PC-3 (cell line): ENCODE measurements around the gene STX17. TPM values are rescaled to one million over a fixed set of nuclear protein-coding genes. Genes with fewer than 3 reads are reported as not detected.

ENCODE experiments used
- ATAC-seq: fragments of 200-7000 bp; cut with Tn5 transposase; 2 replicates; pipeline ENCODE4 v1.9.1; 2020; ENCODE audit warnings: mild to moderate bottlenecking, moderate library complexity
- BruUV-seq: library from RNA; stranded (reverse); fragments of 400-500 nt; replicated peaks from 2 replicates; lab custom pipeline; 2021; lab: Mats Ljungman, UMichigan
- CTCF ChIA-PET: fragments of 300-600 bp; sonication (Branson Sonifier 250); formaldehyde crosslinking; loops from one replicate; lab custom pipeline; 2022; ENCODE audit warnings: antibody characterized with exemption; lab: Charles Lee
- POLR2A ChIA-PET: fragments of 300-600 bp; sonication (Branson Sonifier 250); formaldehyde crosslinking; loops from one replicate; lab custom pipeline; 2022; ENCODE audit warnings: antibody characterized with exemption; ENCODE audit not compliant: unreplicated experiment; lab: Charles Lee
- DNase-seq: peaks from one replicate; pipeline ENCODE4 v3.0.0-alpha.2; 2015
- H2AFZ ChIP-seq: fragments of 300-600 bp; sonication (generic); 2 replicates; pipeline ENCODE4 v1.6.0; 2016; ENCODE audit warnings: antibody characterized with exemption, low read length
- H3F3A ChIP-seq: fragments of 300-600 bp; sonication (generic); one replicate; pipeline ENCODE4 v1.6.0; 2017; ENCODE audit warnings: antibody characterized with exemption, low read length, control low read depth, mild to moderate bottlenecking; ENCODE audit not compliant: unreplicated experiment
- H3K27ac ChIP-seq: fragments of 300-600 bp; sonication (generic); 2 replicates; pipeline ENCODE4 v1.5.1; 2016; ENCODE audit warnings: mild to moderate bottlenecking, low read length
- H3K27me3 ChIP-seq: fragments of 300-600 bp; sonication (generic); 2 replicates; pipeline ENCODE4 v1.6.1; 2016; ENCODE audit warnings: low read length, mixed read lengths
- H3K36me3 ChIP-seq: fragments of 300-600 bp; sonication (generic); 2 replicates; pipeline ENCODE4 v1.6.1; 2016; ENCODE audit warnings: low read depth, mixed run types, low read length, mixed read lengths
- H3K4me1 ChIP-seq: fragments of 300-600 bp; sonication (generic); 2 replicates; pipeline ENCODE4 v1.5.1; 2016; ENCODE audit warnings: low read length; ENCODE audit not compliant: insufficient read depth
- H3K4me2 ChIP-seq: fragments of 300-600 bp; sonication (generic); 2 replicates; pipeline ENCODE4 v1.6.0; 2016; ENCODE audit warnings: low read length
- H3K4me3 ChIP-seq: fragments of 300-600 bp; sonication (generic); 2 replicates; pipeline ENCODE4 v1.5.1; 2016; ENCODE audit warnings: mild to moderate bottlenecking, low read length, mixed read lengths
- H3K79me2 ChIP-seq: fragments of 300-600 bp; sonication (generic); 2 replicates; pipeline ENCODE4 v1.6.1; 2017; ENCODE audit warnings: low read length, mixed read lengths
- H3K9ac ChIP-seq: fragments of 300-600 bp; sonication (generic); 2 replicates; pipeline ENCODE4 v1.6.0; 2016; ENCODE audit warnings: mild to moderate bottlenecking, low read length
- H3K9me2 ChIP-seq: fragments of 300-600 bp; sonication (generic); replicated peaks from 2 replicates; pipeline ENCODE4 v1.6.1; 2016; ENCODE audit warnings: mixed run types, low read length, mixed read lengths
- H3K9me3 ChIP-seq: fragments of 300-600 bp; sonication (generic); 2 replicates; pipeline ENCODE4 v1.6.1; 2016; ENCODE audit warnings: low read length, mixed read lengths
- H4K20me1 ChIP-seq: fragments of 300-600 bp; sonication (generic); 2 replicates; pipeline ENCODE4 v1.6.1; 2016; ENCODE audit warnings: low read length, mixed read lengths
- CTCF ChIP-seq: fragments of 300-600 bp; sonication (generic); conservative IDR thresholded peaks from 2 replicates; pipeline ENCODE4 v1.5.1; 2017; ENCODE audit warnings: antibody characterized with exemption, low read depth, mild to moderate bottlenecking, low read length
- EZH2 ChIP-seq: fragments of 300-600 bp; sonication (generic); IDR thresholded peaks from one replicate; pipeline ENCODE4 v1.6.1; 2017; ENCODE audit warnings: antibody characterized with exemption, mild to moderate bottlenecking, low read length; ENCODE audit not compliant: unreplicated experiment
- EZH2phosphoT487 ChIP-seq: fragments of 300-600 bp; sonication (generic); IDR thresholded peaks from 2 replicates; pipeline ENCODE4 v1.6.1; 2018; ENCODE audit warnings: mild to moderate bottlenecking, antibody characterized with exemption, low read length, borderline replicate concordance
- intact Hi-C: fragments of 100-400 bp; cut with micrococcal nuclease; formaldehyde crosslinking; loops from 2 replicates; pipeline ENCODE4 v1.9.0; 2023
- total RNA-seq: library from RNA; depleted of rRNA; stranded (reverse); fragments of >200 nt; gene quantifications from 2 replicates; pipeline ENCODE4 v1.2.3, GENCODE V29; 2014

The STX17 gene
- total RNA-seq, 1 experiment from 2014 or later, result 12.8 TPM

GRCh38 chr9:99894826-99895225 lies 11.6 kb upstream of the STX17 start:
- Histone ChIP-seq H3K27me3 (no peaks in the 10 kb centered on the region), H3K4me3 (no peak overlapping the region), H4K20me1 (no peaks in the 10 kb centered on the region), H3K9me3 (no peaks in the 10 kb centered on the region), H3K4me2 (no peak overlapping the region), H3K79me2 (no peaks in the 10 kb centered on the region), H2AFZ (no peak overlapping the region), H3K9ac (no peak overlapping the region), H3K27ac (no peak overlapping the region), H3K36me3 (no peaks in the 10 kb centered on the region), H3K4me1 (no peaks in the 10 kb centered on the region), H3K9me2 (no peaks in the 10 kb centered on the region), H3F3A (no peaks in the 10 kb centered on the region)
- DNase-seq (no peak), ATAC-seq (no peak)
- ChIA-PET CTCF (no interaction called here), POLR2A (no interaction called here)
- intact Hi-C loops, result no loop called here
- TF ChIP-seq EZH2 (no peak), CTCF (no peak), EZH2phosphoT487 (no peak)
- no TSS peak for BruUV-seq

- intact Hi-C loops, result no loop called here
- H3K9ac ChIP-seq, result no peak overlapping the region
- no peaks in the 10 kb centered on the region for H4K20me1 ChIP-seq
- no peaks in the 10 kb centered on the region for H3K9me2 ChIP-seq
- no peaks in the 10 kb centered on the region for H3K9me3 ChIP-seq
- H3K4me3 ChIP-seq, result no peak overlapping the region
- TF ChIP-seq EZH2, result no peak
- TF ChIP-seq CTCF, result no peak
- no peak for TF ChIP-seq EZH2phosphoT487
- CTCF ChIA-PET, result no interaction called here
- H2AFZ ChIP-seq, result no peak overlapping the region
- no peak overlapping the region for H3K27ac ChIP-seq
- no peak for ATAC-seq
- DNase-seq, result no peak
- no peak overlapping the region for H3K4me2 ChIP-seq
- H3K36me3 ChIP-seq, result no peaks in the 10 kb centered on the region
- no peaks in the 10 kb centered on the region for H3K27me3 ChIP-seq
- no peaks in the 10 kb centered on the region for H3K79me2 ChIP-seq
- POLR2A ChIA-PET, result no interaction called here
- no peaks in the 10 kb centered on the region for H3K4me1 ChIP-seq
- H3F3A ChIP-seq, result no peaks in the 10 kb centered on the region
- BruUV-seq, result no TSS peak
Observed at GRCh38 chr9:99895510-99895909, 10.9 kb upstream of the STX17 start.

- H3F3A ChIP-seq, result no peaks in the 10 kb centered on the region
- no peaks in the 10 kb centered on the region for H3K36me3 ChIP-seq
- ChIA-PET CTCF (no interaction called here), POLR2A (no interaction called here)
- no peaks in the 10 kb centered on the region for H3K79me2 ChIP-seq
- H3K4me2 ChIP-seq, result no peak overlapping the region
- BruUV-seq, result no TSS peak
- H2AFZ ChIP-seq, result no peak overlapping the region
- TF ChIP-seq CTCF (no peak), EZH2phosphoT487 (no peak), EZH2 (no peak)
- ATAC-seq (no peak), DNase-seq (no peak)
- H3K4me3 ChIP-seq, result no peak overlapping the region
- H3K9ac ChIP-seq, result no peak overlapping the region
- H3K27me3 ChIP-seq, result no peaks in the 10 kb centered on the region
- H4K20me1 ChIP-seq, result no peaks in the 10 kb centered on the region
- H3K4me1 ChIP-seq, result no peaks in the 10 kb centered on the region
- H3K9me3 ChIP-seq, result no peaks in the 10 kb centered on the region
- intact Hi-C loops, result no loop called here
- H3K27ac ChIP-seq, result no peak overlapping the region
- H3K9me2 ChIP-seq, result no peaks in the 10 kb centered on the region
Observed at GRCh38 chr9:99896119-99896518, 10.3 kb upstream of the STX17 start.
